G401.6 (cell line): ENCODE results near the gene TRPM8.

Experiments used
- FAIRE-seq: peaks from 2 replicates; lab custom pipeline; 2012; peaks lifted over from hg19 to GRCh38; lab: Jason Lieb, UNC

The TRPM8 gene

DNA sequence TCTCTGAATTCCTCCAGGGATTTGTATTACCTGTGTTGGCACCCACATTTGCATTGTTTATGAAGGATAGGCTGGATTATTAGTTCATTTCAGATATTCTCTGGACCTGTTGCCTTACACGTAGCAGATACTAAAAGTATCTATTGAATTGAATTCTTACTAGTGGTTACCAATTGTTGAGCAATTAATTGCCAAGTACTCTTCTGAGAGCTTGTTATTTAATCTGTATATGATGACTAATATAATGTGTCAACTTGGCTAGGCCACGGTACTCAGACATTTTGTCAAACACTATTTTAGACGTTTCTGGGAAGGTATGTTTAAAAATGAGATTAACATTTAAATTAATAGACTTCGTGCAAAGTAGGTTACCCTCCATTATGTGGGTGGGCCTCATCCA lies 130.9 kb downstream of the TRPM8 start:
- FAIRE-seq, result no peak

DNA sequence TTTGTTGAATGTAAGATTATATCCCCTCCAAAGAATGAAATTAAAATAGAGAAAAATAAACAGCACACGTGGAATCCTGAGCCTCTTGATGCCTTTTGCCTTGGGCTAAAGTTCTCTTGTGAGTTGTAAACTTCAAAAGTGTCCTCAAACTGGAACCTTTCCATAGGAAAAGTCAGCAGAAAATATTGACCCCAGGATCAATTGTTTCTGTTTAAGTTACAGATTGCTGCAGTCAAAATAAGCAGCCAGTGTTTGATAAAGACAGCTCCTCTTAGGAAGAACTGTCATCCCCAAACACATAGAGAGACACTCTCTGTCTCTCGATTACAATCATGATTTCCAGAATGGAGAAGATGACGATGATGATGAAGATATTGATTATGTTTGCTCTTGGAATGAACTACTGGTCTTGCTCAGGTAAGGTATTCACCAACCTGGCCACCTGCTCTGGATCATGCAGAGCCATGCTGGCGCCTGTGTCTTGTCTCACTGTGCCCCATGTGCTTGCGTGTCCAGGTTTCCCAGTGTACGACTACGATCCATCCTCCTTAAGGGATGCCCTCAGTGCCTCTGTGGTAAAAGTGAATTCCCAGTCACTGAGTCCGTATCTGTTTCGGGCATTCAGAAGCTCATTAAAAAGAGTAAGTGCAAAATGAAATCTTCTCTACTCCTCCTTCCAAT lies 133.4 kb downstream of the TRPM8 start, which contains the start of gene SPP2:
TSS of gene SPP2 (plus strand) at position 248 of the 681 bp plus-strand sequence. CDS start at position 333, 85 bp downstream.
- no peak for FAIRE-seq

DNA sequence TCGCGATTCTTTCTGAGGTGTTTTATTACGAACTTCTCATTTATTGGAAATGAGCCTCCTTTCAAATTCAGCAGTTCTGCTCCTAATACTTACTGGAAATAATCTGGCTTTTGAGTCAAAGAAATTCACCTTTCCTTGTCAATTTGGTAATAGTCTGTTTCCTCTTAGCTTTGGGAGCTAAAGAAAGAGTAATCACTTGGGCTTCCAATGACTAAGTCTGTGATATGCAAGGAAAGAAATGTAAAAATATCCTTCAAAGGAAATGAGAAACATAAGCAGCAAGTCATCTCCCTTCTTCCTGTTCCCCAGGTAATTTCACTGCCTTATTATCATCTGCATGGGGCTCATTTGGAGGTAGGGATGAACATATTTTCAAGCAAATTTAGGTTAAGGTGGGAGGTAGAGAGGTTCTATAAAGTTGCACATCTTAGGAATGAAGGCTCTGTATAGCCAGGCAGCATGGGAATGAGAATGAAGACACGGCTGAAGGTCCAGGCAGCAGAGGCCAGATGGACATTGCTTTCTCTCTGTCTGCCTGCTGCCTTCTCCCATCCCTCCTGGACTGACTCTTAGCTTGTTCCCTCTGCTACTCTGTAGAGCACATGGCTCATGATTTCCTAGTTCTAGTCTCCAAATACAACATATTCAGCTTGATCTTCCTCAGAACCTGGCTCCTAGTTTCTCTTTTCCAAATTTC lies 134.3 kb downstream of the TRPM8 start:
- FAIRE-seq, result no peak

DNA sequence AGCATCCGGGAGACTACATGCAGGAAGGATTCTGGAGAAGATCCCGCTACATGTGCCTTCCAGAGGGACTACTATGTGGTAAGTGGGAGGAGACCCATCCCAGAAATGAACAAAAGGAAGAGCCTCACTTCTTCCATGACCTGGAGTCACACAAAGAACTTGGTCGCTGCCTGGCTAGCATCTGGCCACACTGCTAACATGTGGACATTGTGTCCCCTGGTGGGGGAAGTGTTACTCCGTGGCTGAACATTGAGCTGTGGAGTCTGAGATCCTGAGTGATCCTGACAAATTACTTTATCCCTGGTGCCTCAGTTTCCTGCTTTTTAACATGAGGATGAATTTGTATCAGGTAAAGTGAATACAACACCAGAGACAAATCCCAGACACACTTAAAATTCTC lies 141.7 kb downstream of the TRPM8 start:
- no peak for FAIRE-seq

DNA sequence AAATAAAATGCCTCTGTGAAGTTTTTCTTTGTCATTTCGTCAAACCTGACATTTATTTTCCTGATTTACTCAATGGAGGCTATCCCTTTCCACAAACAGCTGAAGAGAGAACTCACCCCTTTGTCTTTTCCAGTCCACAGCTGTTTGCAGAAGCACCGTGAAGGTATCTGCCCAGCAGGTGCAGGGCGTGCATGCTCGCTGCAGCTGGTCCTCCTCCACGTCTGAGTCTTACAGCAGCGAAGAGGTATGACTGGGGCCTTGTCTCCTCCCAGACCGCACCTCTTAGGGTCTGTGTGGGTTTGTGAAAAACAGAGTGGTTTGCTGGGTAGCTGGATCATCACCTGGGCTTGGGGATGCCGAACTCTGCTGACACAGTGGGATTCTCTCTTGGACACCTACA lies 143.1 kb downstream of the TRPM8 start:
- no peak for FAIRE-seq

DNA sequence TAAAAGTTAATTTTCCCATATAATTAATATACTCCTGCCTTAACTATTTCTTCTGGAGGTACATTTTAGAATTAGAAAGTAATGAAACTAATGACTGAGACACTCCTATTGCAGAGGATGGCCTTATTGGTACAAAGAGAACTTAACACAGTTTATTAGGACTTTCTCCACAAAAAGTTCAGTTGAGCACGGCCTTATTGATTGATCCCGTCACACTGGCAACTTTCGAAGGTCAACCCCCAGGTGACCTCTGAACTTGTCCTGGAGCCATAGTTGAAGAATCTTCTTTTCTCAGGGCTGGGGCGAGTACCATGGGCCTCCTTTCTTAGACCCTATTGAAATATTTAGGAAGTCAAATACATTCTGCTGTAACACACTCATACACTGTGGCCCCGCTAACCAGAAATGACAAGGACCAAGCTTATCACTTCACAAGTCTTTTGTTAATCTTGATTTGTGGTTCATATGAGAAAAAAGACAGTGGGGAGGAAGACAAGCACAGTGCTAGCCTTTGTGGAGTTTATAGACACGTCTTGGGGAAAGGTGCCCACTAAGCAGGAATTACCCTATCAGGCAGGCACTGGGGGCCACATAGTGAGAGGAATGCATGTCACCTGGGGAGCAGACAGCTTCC lies 144.6 kb downstream of the TRPM8 start:
- FAIRE-seq, result no peak

DNA sequence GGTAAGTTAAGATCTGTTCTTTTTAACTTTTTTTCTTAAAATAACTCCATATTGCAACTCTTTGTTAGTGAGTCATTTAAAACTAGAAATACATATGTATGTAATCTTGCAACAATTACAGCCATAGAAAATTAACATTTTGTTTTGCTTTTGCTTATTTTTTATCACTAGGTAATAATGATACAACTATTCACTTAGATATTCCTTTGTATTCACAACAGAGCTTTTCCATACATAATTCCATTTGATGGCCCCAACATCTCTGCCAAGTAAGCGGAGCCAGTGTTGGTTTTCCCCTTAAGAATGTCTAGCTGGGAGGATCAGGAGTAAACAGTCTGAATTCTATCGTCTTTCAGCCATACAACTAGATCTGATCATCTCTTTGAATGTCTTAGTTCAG lies 149.4 kb downstream of the TRPM8 start:
- no peak for FAIRE-seq
